HCT116 (cell line): ENCODE measurements around the gene KIAA2012. TPM values are rescaled to one million over a fixed set of nuclear protein-coding genes. Genes with fewer than 3 reads are reported as not detected.

ENCODE experiments used
- ATAC-seq: fragments of 200-7000 bp; cut with Tn5 transposase; 2 replicates; pipeline ENCODE4 v1.9.1; 2020; ENCODE audit warnings: mild to moderate bottlenecking, moderate library complexity
- BruUV-seq: library from RNA; stranded (reverse); fragments of 400-500 nt; replicated peaks from 2 replicates; lab custom pipeline; 2021; lab: Mats Ljungman, UMichigan
- CTCF ChIA-PET: fragments of 300-600 bp; sonication (Branson Sonifier 250); formaldehyde crosslinking; loops from one replicate; lab custom pipeline; 2021; ENCODE audit warnings: antibody characterized with exemption; lab: Charles Lee
- POLR2A ChIA-PET: fragments of 300-600, 350-600 bp; sonication (Branson Sonifier 250); formaldehyde crosslinking; loops from one replicate; lab custom pipeline; 2021; ENCODE audit warnings: antibody characterized with exemption; lab: Charles Lee
- RAD21 ChIA-PET, 2 experiments: fragments of 300-600 bp; sonication (Branson Sonifier 250); formaldehyde crosslinking; loops; one replicate each; lab custom pipeline; 2023; ENCODE audit warnings: low total read pairs in 2 of 2; ENCODE audit not compliant: uncharacterized antibody in 2 of 2, unreplicated experiment in 2 of 2, low non-redundant PET in 1 of 2; lab: Charles Lee
- DNase-seq: peaks from one replicate; pipeline ENCODE4 v3.0.0-alpha.2; 2010; ENCODE audit warnings: low read depth, low spot score
- H2AFZ ChIP-seq: fragments of 200-600 bp; shearing (Covaris generic), sonication (generic); 2 replicates; pipeline ENCODE4 v1.6.1; 2017; ENCODE audit warnings: low read depth, mixed run types, mixed read lengths, antibody characterized with exemption, low read length; ENCODE audit not compliant: poor library complexity, severe bottlenecking
- H3K27ac ChIP-seq: 2 replicates; pipeline ENCODE4 v1.5.1; 2012; ENCODE audit warnings: low read depth, low read length
- H3K27me3 ChIP-seq: fragments of 200-600 bp; sonication (generic); 2 replicates; pipeline ENCODE4 v1.6.1; 2016; ENCODE audit warnings: mixed run types, low read length, mixed read lengths; ENCODE audit not compliant: insufficient read depth
- H3K36me3 ChIP-seq, 2 experiments: fragments of 200-500 bp in 1 of 2; fragments of 200-600 bp in 1 of 2; sonication (Bioruptor generic) in 1 of 2; sonication (generic) in 1 of 2; 2 replicates each; pipeline versions ENCODE4 v1.5.1 to v1.6.1; 2014 to 2016; ENCODE audit warnings: low read length in 2 of 2, inconsistent platforms in 1 of 2, mixed read lengths in 1 of 2, mixed run types in 1 of 2; ENCODE audit not compliant: insufficient read depth in 2 of 2, control insufficient read depth in 1 of 2
- H3K4me1 ChIP-seq, 2 experiments: fragments of 200-600 bp in 1 of 2; sonication (generic) in 1 of 2; 2 replicates each; pipeline versions ENCODE4 v1.5.1 to v1.6.1; 2012 to 2017; ENCODE audit warnings: low read length in 2 of 2, inconsistent platforms in 1 of 2, mild to moderate bottlenecking in 1 of 2, mixed read lengths in 1 of 2, mixed run types in 1 of 2, moderate library complexity in 1 of 2; ENCODE audit not compliant: insufficient read depth in 2 of 2, control insufficient read depth in 1 of 2
- H3K4me2 ChIP-seq: fragments of 200-600 bp; sonication (generic); 2 replicates; pipeline ENCODE4 v1.6.1; 2017; ENCODE audit warnings: mixed run types, low read length, mixed read lengths
- H3K4me3 ChIP-seq, 2 experiments: fragments of 200-600 bp in 1 of 2; sonication (generic) in 1 of 2; replicated peaks in 1 of 2; 2 replicates each; pipeline ENCODE4 v1.5.1; 2011 to 2016; ENCODE audit warnings: low read length in 2 of 2, control low read depth in 1 of 2, low read depth in 1 of 2, mild to moderate bottlenecking in 1 of 2, mixed read lengths in 1 of 2, mixed run types in 1 of 2
- H3K79me2 ChIP-seq: fragments of 200-600 bp; sonication (generic); 2 replicates; pipeline ENCODE4 v1.6.1; 2017; ENCODE audit warnings: mild to moderate bottlenecking, mixed run types, low read length, moderate library complexity, mixed read lengths; ENCODE audit not compliant: insufficient read depth
- H3K9ac ChIP-seq: fragments of 200-600 bp; sonication (generic); 2 replicates; pipeline ENCODE4 v1.6.1; 2016; ENCODE audit warnings: low read length, mixed read lengths
- H3K9me2 ChIP-seq: fragments of 200-600 bp; sonication (generic), shearing (Covaris generic); 2 replicates; pipeline ENCODE4 v1.6.1; 2017; ENCODE audit warnings: mixed run types, mild to moderate bottlenecking, moderate library complexity; ENCODE audit not compliant: insufficient read depth
- H3K9me3 ChIP-seq, 2 experiments: fragments of 200-500 bp in 1 of 2; fragments of 200-600 bp in 1 of 2; sonication (Bioruptor generic) in 1 of 2; sonication (generic) in 1 of 2; 2 replicates each; pipeline ENCODE4 v1.6.1; 2014 to 2017; ENCODE audit warnings: low read length in 2 of 2, mixed read lengths in 2 of 2, inconsistent platforms in 1 of 2, low read depth in 1 of 2, mild to moderate bottlenecking in 1 of 2, mixed run types in 1 of 2, moderate library complexity in 1 of 2; ENCODE audit not compliant: control insufficient read depth in 1 of 2, insufficient read depth in 1 of 2
- H4K20me1 ChIP-seq: fragments of 200-600 bp; sonication (generic), shearing (Covaris generic); 2 replicates; pipeline ENCODE4 v1.6.1; 2017; ENCODE audit warnings: mixed run types, mild to moderate bottlenecking, moderate library complexity; ENCODE audit not compliant: insufficient read depth
- CTCF ChIP-seq, 3 experiments: fragments of 200-600 bp in 1 of 3; sonication (generic) in 1 of 3; IDR thresholded peaks in 2 of 3; conservative IDR thresholded peaks in 1 of 3; 2 replicates each; pipeline ENCODE4 v1.5.1; 2012 to 2017; ENCODE audit warnings: low read depth in 2 of 3, low read length in 2 of 3, antibody characterized with exemption in 1 of 3, borderline replicate concordance in 1 of 3, control low read depth in 1 of 3, mild to moderate bottlenecking in 1 of 3, mixed read lengths in 1 of 3, mixed run types in 1 of 3, moderate library complexity in 1 of 3; ENCODE audit not compliant: insufficient read depth in 1 of 3
- EGR1 ChIP-seq: IDR thresholded peaks from 2 replicates; pipeline ENCODE4 v1.6.1; 2012; ENCODE audit warnings: low read depth
- ELF1 ChIP-seq: IDR thresholded peaks from 2 replicates; pipeline ENCODE4 v1.6.1; 2012; ENCODE audit warnings: low read depth, borderline replicate concordance
- EZH2 ChIP-seq: fragments of 200-600 bp; sonication (generic); IDR thresholded peaks from 2 replicates; pipeline ENCODE4 v1.6.1; 2017; ENCODE audit warnings: antibody characterized with exemption, mixed run types
- EZH2phosphoT487 ChIP-seq: fragments of 200-600 bp; IDR thresholded peaks from 2 replicates; pipeline ENCODE4 v1.6.1; 2018; ENCODE audit warnings: antibody characterized with exemption, borderline replicate concordance
- RAD21 ChIP-seq: IDR thresholded peaks from 2 replicates; pipeline ENCODE4 v1.6.1; 2012; ENCODE audit warnings: low read depth, mild to moderate bottlenecking
- REST ChIP-seq: IDR thresholded peaks from 2 replicates; pipeline ENCODE4 v1.6.1; 2012; ENCODE audit warnings: low read depth
- SIN3A ChIP-seq: IDR thresholded peaks from 2 replicates; pipeline ENCODE4 v1.6.1; 2012; ENCODE audit warnings: low read depth
- SP1 ChIP-seq: IDR thresholded peaks from 2 replicates; pipeline ENCODE4 v1.6.1; 2012; ENCODE audit warnings: low read depth
- TCF7L2 ChIP-seq: IDR thresholded peaks from 2 replicates; pipeline ENCODE4 v1.7.0; 2011; ENCODE audit warnings: borderline replicate concordance, inconsistent platforms; ENCODE audit not compliant: insufficient read depth, insufficient read length; ENCODE audit errors: extremely low read depth
- YY1 ChIP-seq: IDR thresholded peaks from 2 replicates; pipeline ENCODE4 v1.6.1; 2011; ENCODE audit warnings: low read length, low read depth, moderate library complexity, mild to moderate bottlenecking; ENCODE audit not compliant: insufficient replicate concordance; ENCODE audit errors: extremely low read depth
- ZFX ChIP-seq: fragments of 450-650 bp; IDR thresholded peaks from 2 replicates; pipeline ENCODE4 v1.6.1; 2017
- ZNF274 ChIP-seq: fragments of 200-500 bp; sonication (Bioruptor generic); IDR thresholded peaks from 2 replicates; pipeline ENCODE4 v1.6.1; 2014; ENCODE audit warnings: mild to moderate bottlenecking, low read depth, low read length, inconsistent platforms
- intact Hi-C: fragments of 100-400 bp; cut with micrococcal nuclease; formaldehyde crosslinking; loops from 2 replicates; pipeline ENCODE4 v1.10.0; 2022
- total RNA-seq: library from RNA; stranded (reverse); gene quantifications from one replicate; pipeline ENCODE4 v1.2.1, GENCODE V29; 2021; ENCODE audit not compliant: unreplicated experiment
- TF ChIP-seq, protein P1 (sequence below): IDR thresholded peaks from 2 replicates; pipeline ENCODE4 v1.6.1; 2011; ENCODE audit warnings: mild to moderate bottlenecking, low read length, moderate library complexity; ENCODE audit not compliant: insufficient replicate concordance; ENCODE audit errors: extremely low read depth
- TF ChIP-seq, protein P2 (sequence below): IDR thresholded peaks from 2 replicates; pipeline ENCODE4 v1.6.1; 2012

Gene KIAA2012
- total RNA-seq, 1 experiment from 2014 or later = not detected

DNA sequence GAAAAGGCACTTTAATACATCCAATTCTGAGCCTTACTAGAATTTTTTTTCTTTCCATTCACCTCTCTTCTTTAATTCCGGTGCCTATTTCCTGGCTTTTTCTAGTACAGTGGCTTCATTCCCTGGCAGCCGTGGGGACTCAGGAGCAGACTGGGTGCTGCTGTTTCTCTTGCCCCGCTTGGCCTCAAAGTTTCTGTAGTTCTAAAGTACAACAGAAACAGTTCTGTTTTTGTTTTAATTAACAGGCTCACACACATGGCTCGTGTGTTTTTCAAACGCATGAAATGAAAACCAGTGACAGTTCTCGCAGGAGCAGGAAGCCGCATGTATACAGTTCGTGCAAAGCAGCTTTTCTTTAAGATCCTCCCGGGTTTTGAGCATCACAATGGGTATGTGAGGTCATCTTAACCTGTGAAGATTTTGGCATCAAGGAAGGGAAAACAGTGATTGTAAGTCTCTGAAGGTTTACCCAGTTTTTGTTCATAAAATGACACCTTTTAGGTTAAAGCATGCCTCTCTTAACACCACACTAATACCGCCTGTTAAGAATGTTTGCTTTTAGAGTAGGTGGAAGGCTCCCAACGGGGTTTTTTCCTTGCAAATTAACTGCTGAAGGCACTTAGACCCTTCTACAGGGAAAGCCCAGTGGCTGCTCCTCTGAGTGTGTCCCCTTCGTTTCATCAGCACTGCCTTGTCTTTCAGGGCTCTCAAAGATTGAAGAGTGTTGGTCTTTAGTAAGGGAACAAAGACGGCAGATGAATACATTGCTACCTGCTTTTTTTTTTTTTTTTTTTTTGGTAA lies 33.6 kb upstream of the KIAA2012 start:
- Histone ChIP-seq H3K36me3 (no peaks in the 10 kb centered on the region), H3K79me2 (no peaks in the 10 kb centered on the region), H3K4me3 (peak overlapping the region in 1 of 2 experiments; percentile 11; a peak in 2 of 4 replicates), H3K9ac (peak overlapping the region; percentile 41), H4K20me1 (no peaks in the 10 kb centered on the region), H3K4me2 (peak overlapping the region; percentile 64), H3K9me3 (no peaks in the 10 kb centered on the region), H2AFZ (peak overlapping the region; percentile 47), H3K9me2 (no peaks in the 10 kb centered on the region), H3K4me1 (peaks cover 22 to 38% of the 10 kb centered on the region in 2 experiments), H3K27ac (peak overlapping the region; percentile 53), H3K27me3 (no peaks in the 10 kb centered on the region)
- DNase-seq = no peak
- ChIA-PET RAD21 (no interaction called here), POLR2A (no interaction called here), CTCF (no interaction called here)
- TF ChIP-seq SIN3A (no peak), EGR1 (no peak), EZH2 (no peak), SP1 (no peak), RAD21 (no peak), TCF7L2 (no peak), YY1 (no peak), ELF1 (no peak), REST (no peak), ZNF274 (no peak), ZFX (no peak), CTCF (IDR thresholded peaks at IDR 0.05 in 2 of 3, conservative IDR thresholded peaks at IDR 0.05 in 1 of 3; ENCODE audit: borderline replicate concordance in 1 of 3, insufficient read depth in 1 of 3, low read depth in 2 of 3, low read length in 2 of 3) (no peak), EZH2phosphoT487 (no peak)
- TF ChIP-seq, protein P1, sequence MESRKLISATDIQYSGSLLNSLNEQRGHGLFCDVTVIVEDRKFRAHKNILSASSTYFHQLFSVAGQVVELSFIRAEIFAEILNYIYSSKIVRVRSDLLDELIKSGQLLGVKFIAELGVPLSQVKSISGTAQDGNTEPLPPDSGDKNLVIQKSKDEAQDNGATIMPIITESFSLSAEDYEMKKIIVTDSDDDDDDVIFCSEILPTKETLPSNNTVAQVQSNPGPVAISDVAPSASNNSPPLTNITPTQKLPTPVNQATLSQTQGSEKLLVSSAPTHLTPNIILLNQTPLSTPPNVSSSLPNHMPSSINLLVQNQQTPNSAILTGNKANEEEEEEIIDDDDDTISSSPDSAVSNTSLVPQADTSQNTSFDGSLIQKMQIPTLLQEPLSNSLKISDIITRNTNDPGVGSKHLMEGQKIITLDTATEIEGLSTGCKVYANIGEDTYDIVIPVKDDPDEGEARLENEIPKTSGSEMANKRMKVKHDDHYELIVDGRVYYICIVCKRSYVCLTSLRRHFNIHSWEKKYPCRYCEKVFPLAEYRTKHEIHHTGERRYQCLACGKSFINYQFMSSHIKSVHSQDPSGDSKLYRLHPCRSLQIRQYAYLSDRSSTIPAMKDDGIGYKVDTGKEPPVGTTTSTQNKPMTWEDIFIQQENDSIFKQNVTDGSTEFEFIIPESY = no peak
- TF ChIP-seq, protein P2, sequence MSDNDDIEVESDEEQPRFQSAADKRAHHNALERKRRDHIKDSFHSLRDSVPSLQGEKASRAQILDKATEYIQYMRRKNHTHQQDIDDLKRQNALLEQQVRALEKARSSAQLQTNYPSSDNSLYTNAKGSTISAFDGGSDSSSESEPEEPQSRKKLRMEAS = no peak
- intact Hi-C loops = no loop called here
- peak; percentile 27; the same call in 1 of the 2 replicates for ATAC-seq
- BruUV-seq = no TSS peak
